AG10803 (cell line): Measurements from ENCODE around the gene SMURF1.

Experiments used
- DNase-seq: peaks from one replicate; pipeline ENCODE4 v3.0.0; 2010; ENCODE audit warnings: low read depth
- H3K4me3 ChIP-seq: 2 replicates; pipeline ENCODE4 v1.5.1; 2011; ENCODE audit warnings: mild to moderate bottlenecking, low read length, control low read depth
- CTCF ChIP-seq: conservative IDR thresholded peaks from 2 replicates; pipeline ENCODE4 v1.5.1; 2011; ENCODE audit warnings: mild to moderate bottlenecking, low read length, control low read depth, inconsistent platforms

The SMURF1 gene

GRCh38 chr7:99127636-99128035 lies 16.3 kb downstream of the SMURF1 start:
- no peak for TF ChIP-seq CTCF
- peak; percentile 75 for DNase-seq
- peak overlapping the region; percentile 28 for H3K4me3 ChIP-seq

DNA sequence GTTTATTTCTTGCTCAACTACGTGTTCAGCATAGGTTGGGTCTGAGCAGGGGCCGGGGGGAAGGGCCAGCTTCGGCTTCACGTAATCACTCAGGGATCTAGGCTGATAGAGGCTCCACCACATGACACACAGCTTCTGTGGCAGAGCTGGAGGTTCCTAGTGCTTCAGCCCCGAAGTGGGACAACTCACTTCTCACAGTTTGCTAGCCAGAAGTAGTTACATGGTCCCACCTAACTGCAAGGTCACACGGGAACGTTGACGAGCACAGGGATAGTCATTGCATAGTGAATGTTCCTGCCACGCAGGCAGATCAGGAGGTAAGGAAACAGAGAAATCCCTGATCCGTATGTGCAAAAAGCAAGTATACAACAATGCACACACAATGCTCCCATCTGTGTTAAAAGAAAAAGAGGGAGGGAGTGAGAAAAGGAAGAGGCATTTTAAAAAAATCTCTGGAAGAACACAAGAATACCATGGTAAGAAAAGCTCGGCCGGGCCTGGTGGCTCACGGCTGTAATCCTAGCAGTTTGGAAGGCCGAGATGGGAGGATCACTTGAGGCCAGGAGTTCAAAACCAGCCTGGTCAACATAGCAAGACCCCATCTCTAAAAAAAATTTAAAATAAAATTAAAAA lies 16.9 kb downstream of the SMURF1 start:
- no peak overlapping the region for H3K4me3 ChIP-seq
- peak; percentile 64 for DNase-seq
- TF ChIP-seq CTCF = no peak

DNA sequence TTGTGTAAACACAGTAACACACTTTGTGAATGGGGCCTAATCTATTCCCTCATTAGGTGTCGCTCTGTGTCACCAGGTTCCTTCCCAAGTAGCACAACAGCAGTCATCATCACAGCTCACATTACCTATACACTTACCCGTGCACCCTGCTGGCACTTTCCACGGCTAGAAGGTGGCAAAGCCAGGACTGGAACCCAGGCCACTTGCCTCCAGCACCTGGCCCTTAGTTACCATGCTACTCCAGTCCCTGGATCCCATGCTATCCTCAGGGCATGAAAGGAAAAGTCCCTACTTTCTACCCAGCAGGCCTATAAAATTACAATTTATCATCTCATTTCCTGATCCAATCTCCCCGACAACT lies 18.4 kb downstream of the SMURF1 start:
- no peak for TF ChIP-seq CTCF
- no peak for DNase-seq
- H3K4me3 ChIP-seq = no peak overlapping the region

DNA sequence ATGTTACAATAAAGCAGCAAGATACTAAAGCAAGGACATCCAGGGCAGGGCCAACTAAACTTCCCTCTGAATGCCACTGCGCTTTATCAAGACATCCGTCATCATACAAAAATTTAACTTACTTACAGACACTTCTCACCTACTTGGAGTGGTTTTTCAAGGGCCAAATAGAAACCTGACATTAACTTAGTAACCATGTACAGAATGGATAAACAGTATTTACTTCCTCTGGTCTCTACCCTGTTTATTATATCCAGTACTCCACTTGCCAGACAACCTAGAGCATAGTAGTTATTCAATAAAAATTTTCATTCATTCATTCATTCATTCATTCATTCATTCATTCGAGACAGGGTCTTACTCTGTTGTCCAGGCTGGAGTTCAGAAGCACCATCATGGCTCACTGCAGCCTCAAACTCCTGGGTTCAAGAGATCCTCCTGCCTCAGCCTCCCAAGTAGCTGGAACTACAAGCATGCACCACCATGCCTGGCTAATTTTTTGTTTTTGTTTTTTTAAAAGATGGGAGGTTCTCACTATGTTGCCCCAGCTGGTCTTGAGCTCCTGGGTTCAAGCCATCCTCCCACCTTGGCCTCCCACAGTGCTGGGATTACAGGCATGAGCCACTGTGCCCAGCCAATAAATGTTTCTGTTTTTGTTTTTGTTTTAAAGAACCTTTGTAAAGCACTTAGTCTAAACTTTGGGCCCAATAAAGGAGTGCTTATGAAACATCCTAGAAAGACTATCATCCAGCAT lies 19.0 kb downstream of the SMURF1 start:
- no peak overlapping the region for H3K4me3 ChIP-seq
- DNase-seq = no peak
- no peak for TF ChIP-seq CTCF

DNA sequence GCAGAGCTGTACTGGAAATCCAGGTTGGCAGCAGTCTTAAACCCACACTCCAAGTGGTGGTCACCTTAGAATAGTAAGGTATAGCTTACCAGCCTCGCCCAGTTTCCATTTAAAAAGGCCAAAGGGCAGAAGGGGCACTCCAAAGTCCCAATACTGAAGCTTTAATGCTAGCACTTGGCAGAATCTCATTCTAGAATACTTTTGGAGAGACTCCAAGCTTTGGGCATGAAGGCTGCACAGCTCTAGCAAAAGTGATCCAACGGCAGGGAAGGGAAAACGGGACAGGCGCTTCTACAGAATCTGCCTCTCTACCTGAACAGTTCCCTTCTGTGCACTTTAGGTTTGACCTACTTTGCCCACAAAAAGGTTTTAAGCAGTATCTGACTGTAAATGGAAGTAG lies 19.7 kb downstream of the SMURF1 start:
- no peak overlapping the region for H3K4me3 ChIP-seq
- no peak for TF ChIP-seq CTCF
- no peak for DNase-seq

- no peak for TF ChIP-seq CTCF
- no peak overlapping the region for H3K4me3 ChIP-seq
- peak; percentile 60 for DNase-seq
Observed at GRCh38 chr7:99123571-99124033, 20.3 kb downstream of the SMURF1 start.

DNA sequence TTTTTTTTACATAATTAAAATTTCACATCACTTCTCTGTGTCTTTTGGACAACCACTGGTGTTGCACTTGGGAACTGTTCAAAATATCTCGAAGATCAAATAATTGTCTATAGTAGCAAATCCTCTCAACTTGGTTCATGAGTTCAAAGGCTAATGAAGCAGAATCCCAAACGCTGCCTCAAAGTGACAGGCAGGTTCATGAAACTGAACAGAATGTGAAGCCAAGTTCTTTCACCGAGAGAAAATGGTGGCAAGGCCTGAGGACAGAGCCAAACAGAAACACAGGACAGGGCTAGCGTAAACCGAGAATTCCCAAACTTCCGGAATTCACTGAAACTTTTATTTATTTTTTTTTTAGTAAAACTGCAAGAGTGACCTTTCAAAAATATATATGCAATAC lies 21.1 kb downstream of the SMURF1 start:
- DNase-seq = no peak
- no peak overlapping the region for H3K4me3 ChIP-seq
- TF ChIP-seq CTCF = no peak
